Esophagus squamous epithelium (tissue), 4 donors: ENCODE data around the gene SPINK7.

Source experiments
- POLR2A ChIP-seq, 4 donors: fragments of 450-650 bp; IDR thresholded peaks; one replicate each; pipeline ENCODE4 v1.6.1; 2017; ENCODE audit warnings: antibody characterized with exemption in 4 of 4, mild to moderate bottlenecking in 4 of 4, moderate library complexity in 3 of 4
- TF ChIP-seq, protein P1 (sequence below), 6 experiments: fragments of 450-650 bp in 4 of 6; fragments of 200-600 bp in 2 of 6; sonication (generic) in 2 of 6; IDR thresholded peaks; one replicate each; pipeline ENCODE4 v1.5.1; 2016 to 2019; ENCODE audit warnings: antibody characterized with exemption in 6 of 6, mild to moderate bottlenecking in 4 of 6, moderate library complexity in 4 of 6

GRCh38 chr5:148352696-148353095, 40.5 kb downstream of the SPINK7 start:
- TF ChIP-seq, protein P1, sequence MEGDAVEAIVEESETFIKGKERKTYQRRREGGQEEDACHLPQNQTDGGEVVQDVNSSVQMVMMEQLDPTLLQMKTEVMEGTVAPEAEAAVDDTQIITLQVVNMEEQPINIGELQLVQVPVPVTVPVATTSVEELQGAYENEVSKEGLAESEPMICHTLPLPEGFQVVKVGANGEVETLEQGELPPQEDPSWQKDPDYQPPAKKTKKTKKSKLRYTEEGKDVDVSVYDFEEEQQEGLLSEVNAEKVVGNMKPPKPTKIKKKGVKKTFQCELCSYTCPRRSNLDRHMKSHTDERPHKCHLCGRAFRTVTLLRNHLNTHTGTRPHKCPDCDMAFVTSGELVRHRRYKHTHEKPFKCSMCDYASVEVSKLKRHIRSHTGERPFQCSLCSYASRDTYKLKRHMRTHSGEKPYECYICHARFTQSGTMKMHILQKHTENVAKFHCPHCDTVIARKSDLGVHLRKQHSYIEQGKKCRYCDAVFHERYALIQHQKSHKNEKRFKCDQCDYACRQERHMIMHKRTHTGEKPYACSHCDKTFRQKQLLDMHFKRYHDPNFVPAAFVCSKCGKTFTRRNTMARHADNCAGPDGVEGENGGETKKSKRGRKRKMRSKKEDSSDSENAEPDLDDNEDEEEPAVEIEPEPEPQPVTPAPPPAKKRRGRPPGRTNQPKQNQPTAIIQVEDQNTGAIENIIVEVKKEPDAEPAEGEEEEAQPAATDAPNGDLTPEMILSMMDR (IDR thresholded peaks at IDR 0.05): no peak
- TF ChIP-seq POLR2A (IDR thresholded peaks at IDR 0.05): no peak
